ENCODE results near the gene RBM19. TPM values are rescaled to one million over a fixed set of nuclear protein-coding genes. Genes with fewer than 3 reads are reported as not detected.

The RBM19 gene
- total and polyA plus RNA-seq, 3 experiments from 2014 or later: 12.6 to 114 (median 109) TPM

DNA sequence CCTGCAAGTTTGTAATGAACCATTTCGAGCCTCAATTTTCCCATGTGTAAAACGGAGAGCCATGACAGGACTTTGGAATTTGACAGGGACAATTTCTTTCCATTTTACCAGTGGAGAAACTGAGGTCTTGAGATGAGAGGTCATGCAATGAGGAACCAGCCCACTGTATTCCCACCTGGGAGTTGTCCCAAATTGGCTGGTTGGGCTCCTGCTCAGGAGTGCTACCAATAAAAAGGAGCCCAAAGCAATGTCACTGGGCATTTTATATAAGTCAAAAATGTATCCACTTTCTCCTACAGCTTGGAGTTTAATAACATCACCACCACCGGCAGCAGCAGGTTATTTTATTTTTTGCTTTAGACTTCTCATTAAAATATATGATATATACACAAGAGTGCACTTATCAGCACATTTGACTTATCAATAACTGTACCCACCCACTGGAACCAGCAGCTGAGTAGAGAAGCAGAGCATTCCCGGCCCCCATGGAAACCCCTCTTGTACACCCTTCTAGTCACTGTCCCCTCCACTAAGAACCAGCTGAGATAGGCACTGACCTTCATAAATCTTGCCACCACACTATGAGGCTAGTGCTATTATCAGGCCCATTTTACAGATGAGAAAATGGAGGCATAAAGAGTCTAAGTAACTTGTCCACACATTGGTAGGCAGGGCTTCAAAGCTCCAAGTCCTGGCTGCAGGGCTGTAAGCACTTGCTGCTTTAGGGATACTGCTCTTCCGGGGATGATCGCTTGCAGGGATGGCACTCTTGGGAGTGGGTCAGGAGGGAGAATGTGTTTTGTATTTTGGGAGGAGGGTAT, 25.3 kb upstream of the RBM19 start:
- ChIA-PET CTCF (interaction anchor here (1.2 kb wide), 1 partner anchor 25 kb away, joined by 5 read pairs; the partner anchor contains the start of gene RBM19), POLR2A (no interaction called here)
- H3K4me1 ChIP-seq (ENCODE audit: insufficient read depth, low read length): no peaks in the 10 kb centered on the region
- no peak for DNase-seq
- H3K4me1 Mint-ChIP-seq: no peaks in the 10 kb centered on the region
- peaks cover 22 to 54% of the 10 kb centered on the region in 2 donors for H3K27me3 Mint-ChIP-seq
- no peak overlapping the region for H3K27ac ChIP-seq (ENCODE audit: low read depth, low read length)
- H3K36me3 Mint-ChIP-seq: peaks cover 0 to 2% (median 0%) of the 10 kb centered on the region in 3 donors
- H3K36me3 ChIP-seq (ENCODE audit: insufficient read depth, low read length): no peaks in the 10 kb centered on the region
- no peaks in the 10 kb centered on the region for H3K27me3 ChIP-seq (ENCODE audit: insufficient read depth, low read length, poor library complexity, severe bottlenecking)
- H3K27ac Mint-ChIP-seq: no peak overlapping the region
- no peaks in the 10 kb centered on the region for H3K9me3 Mint-ChIP-seq
- H3K9me3 ChIP-seq (ENCODE audit: low read length): no peaks in the 10 kb centered on the region
- no peak overlapping the region for H3K4me3 Mint-ChIP-seq
- no peak overlapping the region for H3K4me3 ChIP-seq (ENCODE audit: low read length)

DNA sequence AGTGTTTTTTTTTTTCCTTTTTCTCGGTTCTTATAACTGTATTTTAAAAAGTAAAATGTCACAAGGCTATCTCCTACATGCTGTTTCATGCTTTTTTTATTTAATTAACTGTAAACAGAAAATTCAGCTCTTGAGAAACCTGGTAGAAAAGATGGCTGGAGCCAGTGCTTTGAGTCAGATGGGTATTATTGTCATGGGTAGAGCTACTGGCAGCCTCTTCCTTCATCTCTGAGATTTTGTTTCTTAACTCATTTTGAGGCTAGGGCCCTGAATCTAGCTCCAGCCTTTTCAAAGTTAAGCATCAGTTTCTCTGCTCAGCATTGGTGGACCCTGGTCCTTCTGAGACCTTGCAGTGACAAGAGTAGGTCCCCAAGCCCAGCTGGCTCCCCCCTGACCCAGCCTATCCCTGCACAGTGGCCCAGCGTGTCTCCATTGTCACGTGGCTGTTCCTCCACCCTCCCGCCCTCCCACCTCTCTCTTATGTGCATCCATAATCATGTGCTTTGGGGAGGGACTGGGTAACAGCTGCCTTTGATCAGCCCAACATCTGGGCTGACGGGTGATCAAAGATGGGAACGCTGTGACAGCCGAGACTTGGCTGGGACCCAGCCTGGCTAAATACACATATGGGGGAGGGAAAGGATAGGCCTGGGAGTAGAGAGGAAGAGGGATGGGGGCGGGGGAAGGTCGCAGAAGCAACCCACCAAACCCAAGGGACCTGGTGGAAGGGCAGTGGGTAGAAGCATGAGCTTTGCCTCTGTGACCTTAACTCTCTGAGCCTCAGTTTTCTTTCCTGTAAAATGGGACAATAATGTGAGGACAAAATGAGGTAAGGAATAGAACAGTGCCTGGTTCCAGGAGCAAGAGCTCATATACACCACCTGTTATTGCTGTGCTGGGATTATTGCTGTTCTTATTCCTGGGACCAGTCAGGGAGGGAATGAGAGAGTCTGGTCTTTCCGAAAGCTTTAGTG, 24.4 kb upstream of the RBM19 start:
- H3K36me3 ChIP-seq (ENCODE audit: insufficient read depth, low read length): no peaks in the 10 kb centered on the region
- H3K4me3 ChIP-seq (ENCODE audit: low read length): no peak overlapping the region
- no peak overlapping the region for H3K27ac ChIP-seq (ENCODE audit: low read depth, low read length)
- Mint-ChIP-seq H3K36me3 (peaks cover 0 to 2% (median 0%) of the 10 kb centered on the region in 3 donors), H3K4me3 (no peak overlapping the region), H3K27me3 (peaks cover 20 to 49% of the 10 kb centered on the region in 2 donors), H3K27ac (no peak overlapping the region), H3K4me1 (no peaks in the 10 kb centered on the region), H3K9me3 (no peaks in the 10 kb centered on the region)
- H3K27me3 ChIP-seq (ENCODE audit: insufficient read depth, low read length, poor library complexity, severe bottlenecking): no peaks in the 10 kb centered on the region
- H3K9me3 ChIP-seq (ENCODE audit: low read length): no peaks in the 10 kb centered on the region
- ChIA-PET POLR2A (no interaction called here), CTCF (interaction anchor here (1.2 kb wide), 1 partner anchor 24 kb away, joined by 5 read pairs; the partner anchor contains the start of gene RBM19)
- no peaks in the 10 kb centered on the region for H3K4me1 ChIP-seq (ENCODE audit: insufficient read depth, low read length)
- DNase-seq: no peak

DNA sequence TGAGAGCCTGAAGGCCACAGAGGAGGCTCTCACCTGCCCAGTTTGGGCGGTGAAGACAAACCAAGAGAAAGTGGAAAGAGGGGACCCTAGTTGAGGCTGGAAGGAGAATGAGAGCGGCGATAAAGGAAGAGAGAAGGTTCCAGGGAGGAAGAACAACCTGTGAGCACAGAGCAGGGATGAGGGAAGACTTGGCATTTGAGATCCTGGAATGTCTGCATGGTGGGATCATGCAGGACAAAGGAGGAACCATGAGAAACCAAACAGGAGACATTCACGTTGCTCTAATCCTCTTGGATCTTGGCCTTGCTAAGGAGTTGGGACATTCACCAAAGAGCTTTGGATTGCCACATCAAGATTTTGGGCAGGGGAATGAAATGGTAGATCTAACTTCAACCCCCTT, 22.9 kb upstream of the RBM19 start:
- POLR2A ChIA-PET: no interaction called here
- Mint-ChIP-seq H3K4me1 (no peaks in the 10 kb centered on the region), H3K36me3 (peaks cover 0 to 2% (median 0%) of the 10 kb centered on the region in 3 donors), H3K27ac (peak overlapping the region in 1 of 8 donors; percentile 10), H3K4me3 (no peak overlapping the region), H3K27me3 (peaks cover 18 to 49% of the 10 kb centered on the region in 2 donors), H3K9me3 (no peaks in the 10 kb centered on the region)
- H3K27ac ChIP-seq (ENCODE audit: low read depth, low read length): no peak overlapping the region
- DNase-seq: no peak
- H3K4me3 ChIP-seq (ENCODE audit: low read length): no peak overlapping the region
- no peaks in the 10 kb centered on the region for H3K4me1 ChIP-seq (ENCODE audit: insufficient read depth, low read length)
- no peaks in the 10 kb centered on the region for H3K27me3 ChIP-seq (ENCODE audit: insufficient read depth, low read length, poor library complexity, severe bottlenecking)
- no peaks in the 10 kb centered on the region for H3K9me3 ChIP-seq (ENCODE audit: low read length)
- CTCF ChIA-PET: no interaction called here
- H3K36me3 ChIP-seq (ENCODE audit: insufficient read depth, low read length): no peaks in the 10 kb centered on the region

DNA sequence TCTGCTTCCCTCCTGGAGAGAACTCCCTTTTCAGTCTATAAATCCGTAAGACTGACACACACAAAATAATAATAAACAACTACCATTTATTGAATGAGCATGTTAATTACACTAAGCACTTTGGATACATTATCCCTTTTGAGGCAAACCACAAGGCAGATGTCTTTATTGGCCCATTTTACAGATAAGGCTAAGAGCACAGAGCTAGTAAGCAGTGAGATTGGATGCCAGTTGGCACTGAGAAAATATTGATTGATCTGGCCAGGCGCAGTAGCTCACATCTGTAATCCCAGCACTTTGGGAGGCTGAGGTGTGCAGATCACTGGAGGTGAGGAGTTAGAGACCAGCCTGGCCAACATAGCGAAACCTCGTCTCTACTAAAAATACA, 21.9 kb upstream of the RBM19 start:
- Histone ChIP-seq H3K36me3 (ENCODE audit: insufficient read depth, low read length) (no peaks in the 10 kb centered on the region), H3K4me1 (ENCODE audit: insufficient read depth, low read length) (no peaks in the 10 kb centered on the region), H3K4me3 (ENCODE audit: low read length) (no peak overlapping the region), H3K9me3 (ENCODE audit: low read length) (no peaks in the 10 kb centered on the region), H3K27me3 (ENCODE audit: insufficient read depth, low read length, poor library complexity, severe bottlenecking) (no peaks in the 10 kb centered on the region), H3K27ac (ENCODE audit: low read depth, low read length) (no peak overlapping the region)
- POLR2A ChIA-PET: no interaction called here
- peaks cover 17 to 48% of the 10 kb centered on the region in 2 donors for H3K27me3 Mint-ChIP-seq
- CTCF ChIA-PET: no interaction called here
- no peak for DNase-seq
- H3K36me3 Mint-ChIP-seq: peaks cover 0 to 2% (median 0%) of the 10 kb centered on the region in 3 donors
- H3K4me1 Mint-ChIP-seq: no peaks in the 10 kb centered on the region
- H3K9me3 Mint-ChIP-seq: peaks cover 0 to 2% (median 0%) of the 10 kb centered on the region in 5 donors
- no peak overlapping the region for H3K4me3 Mint-ChIP-seq
- no peak overlapping the region for H3K27ac Mint-ChIP-seq

DNA sequence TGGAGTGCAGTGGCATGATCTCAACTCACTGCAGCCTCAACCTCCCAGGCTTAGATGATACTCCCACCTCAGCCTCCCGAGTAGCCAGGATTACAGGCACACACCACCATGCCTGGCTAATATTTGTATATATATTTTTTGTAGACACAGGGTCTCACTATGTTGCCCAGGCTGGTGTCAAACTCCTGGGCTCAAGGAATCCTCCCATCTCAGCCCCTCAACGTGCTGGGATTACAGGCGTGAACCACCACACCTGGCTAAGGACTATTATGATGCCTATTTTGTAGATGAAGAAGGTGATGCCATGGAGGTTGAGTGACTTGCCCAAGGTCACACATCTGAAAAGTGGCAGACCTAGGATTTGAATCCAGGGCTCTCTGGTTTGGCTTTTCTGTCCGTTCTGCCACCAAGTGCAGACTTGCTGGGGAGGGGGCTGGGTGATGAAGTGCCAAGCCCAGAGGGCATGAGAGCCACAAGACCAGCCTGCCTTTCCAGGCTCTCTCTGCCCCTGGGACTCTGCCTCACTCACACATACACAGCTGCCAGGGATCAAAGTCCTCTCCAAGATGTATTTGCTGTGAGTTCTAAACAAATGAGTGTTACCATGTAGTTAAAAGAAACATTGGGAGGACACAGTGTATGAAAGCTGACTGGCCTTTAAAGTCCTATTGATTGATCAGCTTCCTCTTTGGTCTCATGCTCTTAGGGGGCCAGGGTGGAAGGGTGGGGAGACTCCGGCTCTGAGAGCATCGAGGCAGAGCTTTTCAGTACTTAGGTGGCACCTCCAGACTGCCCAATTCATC, 21.3 kb upstream of the RBM19 start:
- POLR2A ChIA-PET: no interaction called here

DNA sequence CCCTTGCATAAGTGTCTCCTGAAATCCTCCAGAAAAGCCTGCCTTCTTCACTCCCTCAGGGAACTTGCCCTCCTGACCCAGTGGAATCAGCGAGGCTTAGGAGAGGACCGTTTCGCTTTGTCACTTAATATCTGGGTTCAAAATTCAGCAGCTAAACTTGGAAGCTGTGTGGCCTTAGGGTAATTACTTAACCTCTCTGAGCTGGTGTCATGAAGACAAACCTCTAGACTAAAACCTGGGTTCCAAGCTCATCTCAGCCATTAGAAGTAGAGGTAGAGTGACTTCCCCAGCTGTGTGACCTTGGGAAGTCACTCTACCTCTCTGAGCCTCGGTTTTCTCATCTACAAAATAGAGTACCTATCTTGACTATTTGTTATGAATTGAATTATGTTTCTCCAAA, 18.3 kb upstream of the RBM19 start:
- Histone ChIP-seq H3K27me3 (ENCODE audit: insufficient read depth, low read length, poor library complexity, severe bottlenecking) (peaks cover 4% of the 10 kb centered on the region), H3K4me1 (ENCODE audit: insufficient read depth, low read length) (no peaks in the 10 kb centered on the region), H3K27ac (ENCODE audit: low read depth, low read length) (no peak overlapping the region), H3K36me3 (ENCODE audit: insufficient read depth, low read length) (no peaks in the 10 kb centered on the region), H3K9me3 (ENCODE audit: low read length) (no peaks in the 10 kb centered on the region), H3K4me3 (ENCODE audit: low read length) (no peak overlapping the region)
- Mint-ChIP-seq H3K27me3 (peaks cover 16 to 46% of the 10 kb centered on the region in 2 donors), H3K9me3 (peaks cover 0 to 2% (median 0%) of the 10 kb centered on the region in 5 donors), H3K36me3 (peaks cover 0 to 2% (median 0%) of the 10 kb centered on the region in 3 donors), H3K4me3 (no peak overlapping the region), H3K4me1 (peaks cover 0 to 3% (median 0%) of the 10 kb centered on the region in 3 donors), H3K27ac (no peak overlapping the region)
- DNase-seq: no peak
- ChIA-PET POLR2A (no interaction called here), CTCF (no interaction called here)

More for the DNA sequence above, 21.3 kb upstream of the RBM19 start:
- CTCF ChIA-PET: no interaction called here
- Mint-ChIP-seq H3K27me3 (peaks cover 15 to 45% of the 10 kb centered on the region in 2 donors), H3K4me1 (no peaks in the 10 kb centered on the region), H3K4me3 (no peak overlapping the region), H3K36me3 (peaks cover 0 to 2% (median 0%) of the 10 kb centered on the region in 3 donors), H3K9me3 (peaks cover 0 to 2% (median 0%) of the 10 kb centered on the region in 5 donors), H3K27ac (no peak overlapping the region)
- Histone ChIP-seq H3K27me3 (ENCODE audit: insufficient read depth, low read length, poor library complexity, severe bottlenecking) (no peaks in the 10 kb centered on the region), H3K9me3 (ENCODE audit: low read length) (no peaks in the 10 kb centered on the region), H3K27ac (ENCODE audit: low read depth, low read length) (no peak overlapping the region), H3K4me3 (ENCODE audit: low read length) (no peak overlapping the region), H3K4me1 (ENCODE audit: insufficient read depth, low read length) (no peaks in the 10 kb centered on the region), H3K36me3 (ENCODE audit: insufficient read depth, low read length) (no peaks in the 10 kb centered on the region)
- DNase-seq: no peak

DNA sequence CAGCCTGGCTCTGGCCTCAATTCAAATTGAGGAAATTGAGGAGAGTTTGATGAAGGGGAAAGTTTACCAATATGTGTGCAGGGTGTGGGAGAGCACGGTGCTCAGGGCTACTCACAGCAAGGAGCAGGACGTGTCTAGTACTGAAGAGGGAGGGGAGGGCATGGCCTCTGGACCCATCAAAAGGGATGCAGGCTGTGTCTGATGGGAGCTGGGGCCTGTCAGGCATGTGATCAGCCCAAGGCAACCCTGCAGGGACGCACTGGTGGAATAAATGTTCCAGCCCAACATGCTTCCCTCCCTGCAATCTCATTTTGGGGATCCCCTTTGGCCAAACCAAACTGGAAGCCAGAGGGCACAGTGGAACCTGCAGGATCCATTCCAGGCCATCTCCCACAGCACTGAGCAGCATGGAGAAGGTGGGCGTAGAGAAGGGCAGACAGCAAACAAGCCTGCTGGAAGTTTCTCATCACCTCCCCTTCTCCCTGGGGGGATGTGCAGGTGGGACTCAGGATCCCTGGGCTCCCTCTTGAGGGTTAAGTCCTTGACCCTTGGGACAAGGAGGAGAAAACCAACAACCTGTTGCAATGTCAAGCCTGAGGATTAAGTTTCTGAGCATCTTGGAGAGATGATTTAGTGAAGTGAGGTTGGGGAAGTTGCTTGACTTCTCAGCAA, 17.8 kb upstream of the RBM19 start:
- Mint-ChIP-seq H3K4me1 (peaks cover 0 to 3% (median 0%) of the 10 kb centered on the region in 3 donors), H3K9me3 (peaks cover 0 to 2% (median 0%) of the 10 kb centered on the region in 5 donors), H3K4me3 (no peak overlapping the region), H3K27ac (no peak overlapping the region), H3K27me3 (peaks cover 14 to 42% of the 10 kb centered on the region in 2 donors), H3K36me3 (peaks cover 0 to 2% (median 0%) of the 10 kb centered on the region in 3 donors)
- H3K4me1 ChIP-seq (ENCODE audit: insufficient read depth, low read length): no peaks in the 10 kb centered on the region
- H3K9me3 ChIP-seq (ENCODE audit: low read length): no peaks in the 10 kb centered on the region
- ChIA-PET POLR2A (no interaction called here), CTCF (no interaction called here)
- peaks cover 4% of the 10 kb centered on the region for H3K27me3 ChIP-seq (ENCODE audit: insufficient read depth, low read length, poor library complexity, severe bottlenecking)
- no peak overlapping the region for H3K27ac ChIP-seq (ENCODE audit: low read depth, low read length)
- DNase-seq: no peak
- H3K36me3 ChIP-seq (ENCODE audit: insufficient read depth, low read length): no peaks in the 10 kb centered on the region
- no peak overlapping the region for H3K4me3 ChIP-seq (ENCODE audit: low read length)
